Suprapubic skin (tissue), 3 donors: ENCODE results near the gene ERICH3.

Experiments
- CTCF ChIP-seq, 2 donors: fragments of 200-600 bp in 1 of 2; fragments of 450-650 bp in 1 of 2; sonication (generic) in 1 of 2; IDR thresholded peaks; one replicate each; pipeline ENCODE4 v1.5.1; 2016 to 2019; ENCODE audit warnings: antibody characterized with exemption in 2 of 2, mild to moderate bottlenecking in 1 of 2, moderate library complexity in 1 of 2
- POLR2AphosphoS5 ChIP-seq, 3 donors: sonication (generic); formaldehyde crosslinking; IDR thresholded peaks; one replicate each; pipeline ENCODE4 v1.6.1; 2017; ENCODE audit warnings: antibody characterized with exemption in 3 of 3

GRCh38 chr1:74618974-74619373, 54.6 kb downstream of the ERICH3 start:
- TF ChIP-seq CTCF (IDR thresholded peaks at IDR 0.05) = no peak
- no peak for TF ChIP-seq POLR2AphosphoS5 (IDR thresholded peaks at IDR 0.05)
